SU-DHL-6 (cell line): ENCODE measurements around the gene CES4A.

ENCODE experiments used
- CTCF ChIP-seq: fragments of 200-600 bp; sonication (generic); IDR thresholded peaks from one replicate; pipeline ENCODE4 v1.5.1; 2017; ENCODE audit warnings: antibody characterized with exemption, mild to moderate bottlenecking, low read length, moderate library complexity; ENCODE audit not compliant: insufficient read depth, poor library complexity, severe bottlenecking
- EZH2phosphoT487 ChIP-seq: fragments of 200-600 bp; sonication (generic), shearing (Covaris generic); conservative IDR thresholded peaks from 2 replicates; pipeline ENCODE4 v1.6.1; 2018; ENCODE audit warnings: mild to moderate bottlenecking, antibody characterized with exemption, low read length, moderate library complexity, mixed read lengths

DNA sequence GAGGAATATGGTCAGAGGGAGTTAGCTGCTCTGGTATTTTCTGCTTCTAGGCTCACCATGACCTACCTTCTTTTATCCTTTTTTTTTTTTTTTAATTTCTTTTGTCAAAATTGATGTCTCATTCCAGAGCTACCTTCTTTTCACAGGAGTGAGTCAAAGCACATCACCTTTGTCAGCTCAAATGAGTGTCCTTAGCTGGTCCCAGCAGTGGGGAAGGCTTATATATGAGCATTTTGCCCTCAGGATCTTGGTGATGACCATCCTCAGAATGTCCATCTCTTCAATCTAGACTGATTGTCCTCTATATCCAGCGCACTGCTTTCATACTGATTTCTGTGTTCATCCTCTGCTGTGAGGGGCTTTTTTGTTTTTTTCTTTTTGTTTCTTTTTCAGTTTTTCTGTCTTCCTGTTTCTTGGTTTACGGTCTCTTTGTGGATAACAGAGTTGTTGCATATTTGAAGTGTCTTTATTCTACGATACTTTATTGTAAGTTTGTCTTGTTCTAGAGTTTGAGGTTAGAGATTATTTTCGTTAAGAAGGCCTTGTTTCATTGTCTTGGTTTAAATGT lies 65.5 kb downstream of the CES4A start:
- TF ChIP-seq CTCF (no peak), EZH2phosphoT487 (no peak)
